Pancreas (tissue), 10 donors: ENCODE data around the gene KCTD21. TPM values are rescaled to one million over a fixed set of nuclear protein-coding genes. Genes with fewer than 3 reads are reported as not detected.
"Not testable (repeated sequence)": the region's sequence is repeated elsewhere in the genome, so short reads cannot be mapped to it uniquely, and the experiment has no call there.

Experiments
- ATAC-seq, 4 donors: fragments of 200-7000 bp; cut with Tn5 transposase; one replicate each; pipeline versions ENCODE4 v1.8.0 to v1.9.1; 2020; ENCODE audit warnings: mild to moderate bottlenecking in 4 of 4, moderate library complexity in 4 of 4
- DNase-seq, 6 donors: peaks; one replicate each; pipeline ENCODE4 v3.0.0-alpha.2; 2020
- FAIRE-seq: peaks from 2 replicates; lab custom pipeline; 2012; peaks lifted over from hg19 to GRCh38; lab: Jason Lieb, UNC
- H3K27ac ChIP-seq, 4 donors: fragments of 200-600 bp; sonication (generic); 1 replicate in 3 of 4; 2 replicates in 1 of 4; pipeline versions ENCODE4 v1.5.0 to v1.8.0; 2020
- H3K27me3 ChIP-seq, 4 donors: fragments of 200-600 bp; one replicate each; pipeline ENCODE4 v1.8.0; 2021
- H3K36me3 ChIP-seq, 3 donors: fragments of 200-600 bp; sonication (generic) in 1 of 3; one replicate each; pipeline versions ENCODE4 v1.5.0 to v1.8.0; 2020 to 2021
- H3K4me1 ChIP-seq, 3 donors: fragments of 200-600 bp; one replicate each; pipeline ENCODE4 v1.8.0; 2021
- H3K4me3 ChIP-seq, 4 donors: fragments of 200-600 bp; sonication (generic) in 2 of 4; one replicate each; pipeline versions ENCODE4 v1.5.0 to v1.8.0; 2020 to 2021
- H3K9me3 ChIP-seq, 4 donors: fragments of 200-600 bp; one replicate each; pipeline ENCODE4 v1.8.0; 2021
- WGBS, 2 donors: extraction: QIAGEN DNeasy Blood & Tissue Kit; methylation state at CpG; one replicate each; pipeline ENCODE4 v1.1.7; 2013; 5-methylcytosine and 5-hydroxymethylcytosine counted together
- intact Hi-C, 3 donors: fragments of 100-400 bp; cut with DNase I; formaldehyde crosslinking; loops; one replicate each; pipeline versions ENCODE4 v1.11.1 to v1.14.2; 2022
- polyA plus RNA-seq, 2 donors: library from polyadenylated mRNA; stranded (reverse); fragments of 200-250 nt; gene quantifications; one replicate each; pipeline ENCODE4 v1.2.3, GENCODE V29; 2013
- total RNA-seq, 6 donors: library from RNA; stranded (reverse); fragmentation: NEBNext Ultra II Directional in 4 of 6; extraction: Animal tissue kit (Norgen Biotek cat#: 25700) in 4 of 6; gene quantifications; one replicate each; pipeline versions ENCODE4 v1.2.1 to v1.2.4, GENCODE V29; 2021 to 2023
- TF ChIP-seq, protein P1 (sequence below), 4 donors: fragments of 200-600 bp; sonication (generic) in 3 of 4; IDR thresholded peaks; one replicate each; pipeline versions ENCODE4 v1.5.0 to v1.8.0; 2021; ENCODE audit warnings: antibody characterized with exemption in 4 of 4
- donor health status: healthy with polysubstance abuse.
- donor health status: DM: no; HTN: no; CAD: no; lungs with moderate emphysema.
- donor health status: DM: no; HTN: no; CAD: no.
- donor health status: control.
- donor health status: control.
- donor health status: Bipolar disorder and iron deficiency.
- donor health status: DM: yes; HTN: yes; CAD: no.
- donor health status: DM: no; HTN: no; CAD: no.
- donor health status: DM: no; HTN: no; CAD: no.
- donor health status: DM: yes; HTN: yes; CAD: no.

KCTD21 gene
- total RNA-seq (1 to 10 TPM; 2.2 to 4.8 (median 2.7) TPM), polyA plus RNA-seq (1 to 10 TPM; 1.9 to 3.4 TPM)

DNA sequence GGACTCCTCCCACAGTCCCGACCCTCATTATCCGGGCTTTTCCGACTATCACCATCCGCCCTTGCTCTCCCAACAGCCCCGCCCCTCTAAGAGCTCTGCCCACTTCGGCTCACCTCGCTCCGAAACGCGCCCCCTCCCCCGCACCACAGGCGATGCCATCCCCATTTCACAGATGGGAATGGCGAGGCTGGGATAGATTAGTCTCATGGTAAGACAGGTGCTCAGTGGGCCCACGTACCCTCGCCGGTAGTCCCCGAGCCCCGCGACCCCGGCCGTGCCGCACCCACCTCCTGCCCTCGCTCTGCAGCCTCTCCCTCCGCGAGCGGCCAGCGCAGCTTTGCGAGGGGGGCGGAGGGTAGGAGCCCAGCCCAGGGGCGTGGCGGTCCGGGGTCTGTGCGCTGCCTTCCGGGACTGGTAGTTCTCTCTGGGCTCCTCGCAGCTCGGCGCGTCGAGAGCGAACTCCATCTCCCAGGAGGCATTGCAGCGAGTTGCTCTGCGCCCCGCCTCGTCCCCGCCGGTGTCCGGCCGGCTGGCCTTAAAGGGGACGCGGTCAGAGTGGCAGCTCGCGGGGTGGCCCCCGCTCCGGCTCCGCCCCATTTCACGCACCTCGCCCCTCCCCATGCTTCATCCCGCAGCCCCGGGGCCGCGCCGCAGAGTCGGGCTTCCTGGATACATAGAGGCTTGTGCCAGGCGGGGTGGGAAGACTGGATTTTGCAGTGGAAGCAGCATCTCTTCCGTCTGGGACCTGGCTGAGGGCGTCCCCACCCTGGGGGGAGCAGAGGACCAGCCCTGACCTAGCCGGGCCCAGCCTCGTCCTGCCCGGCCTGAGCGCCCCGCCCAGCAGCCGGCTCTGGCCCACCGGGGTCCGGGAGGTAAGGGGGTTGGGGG is at the start of gene KCTD21, which contains the start of gene USP35:
Gene KCTD21, minus strand, starts transcription at position 341 of the 888 bp plus-strand sequence. CDS start 14,072 bp downstream, outside the sequence.
Gene USP35, plus strand, starts transcription at position 634 of the 888 bp plus-strand sequence. CDS start 7,327 bp downstream, outside the sequence.
- no peak for FAIRE-seq

DNA sequence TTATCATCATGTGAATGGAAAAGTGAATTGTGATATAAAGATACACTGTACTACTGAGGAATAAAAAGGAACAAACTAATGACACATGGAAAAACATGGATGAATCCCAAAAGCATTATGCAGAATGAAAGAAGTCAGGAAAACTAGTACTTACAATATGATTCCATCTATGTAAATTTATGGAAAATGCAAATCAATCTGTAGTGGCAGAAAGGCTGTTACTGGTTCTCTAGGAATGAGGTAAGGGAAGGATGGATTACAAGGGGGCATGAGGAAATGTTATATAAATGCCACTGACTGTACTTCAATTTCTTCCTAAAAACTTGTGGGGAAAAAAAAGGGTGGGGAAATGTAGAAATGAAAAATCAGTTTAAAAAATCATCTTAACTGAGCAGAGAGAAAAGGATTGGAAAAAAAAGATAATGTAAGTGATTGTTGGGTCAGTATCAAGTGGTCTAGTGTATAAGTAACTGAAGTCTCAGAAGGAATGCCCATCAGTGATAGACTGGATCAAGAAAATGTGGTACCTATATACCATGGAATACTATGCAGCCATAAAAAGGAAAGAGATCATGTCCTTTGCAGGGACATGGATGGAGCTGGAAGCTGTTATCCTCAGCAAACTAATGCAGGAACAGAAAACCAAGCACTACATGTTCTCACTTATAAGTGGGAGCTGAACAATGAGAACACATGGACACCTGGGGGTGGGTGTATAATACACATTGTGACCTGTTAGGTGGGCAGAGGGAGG is 49.0 kb upstream of the KCTD21 start:
- TF ChIP-seq, protein P1, sequence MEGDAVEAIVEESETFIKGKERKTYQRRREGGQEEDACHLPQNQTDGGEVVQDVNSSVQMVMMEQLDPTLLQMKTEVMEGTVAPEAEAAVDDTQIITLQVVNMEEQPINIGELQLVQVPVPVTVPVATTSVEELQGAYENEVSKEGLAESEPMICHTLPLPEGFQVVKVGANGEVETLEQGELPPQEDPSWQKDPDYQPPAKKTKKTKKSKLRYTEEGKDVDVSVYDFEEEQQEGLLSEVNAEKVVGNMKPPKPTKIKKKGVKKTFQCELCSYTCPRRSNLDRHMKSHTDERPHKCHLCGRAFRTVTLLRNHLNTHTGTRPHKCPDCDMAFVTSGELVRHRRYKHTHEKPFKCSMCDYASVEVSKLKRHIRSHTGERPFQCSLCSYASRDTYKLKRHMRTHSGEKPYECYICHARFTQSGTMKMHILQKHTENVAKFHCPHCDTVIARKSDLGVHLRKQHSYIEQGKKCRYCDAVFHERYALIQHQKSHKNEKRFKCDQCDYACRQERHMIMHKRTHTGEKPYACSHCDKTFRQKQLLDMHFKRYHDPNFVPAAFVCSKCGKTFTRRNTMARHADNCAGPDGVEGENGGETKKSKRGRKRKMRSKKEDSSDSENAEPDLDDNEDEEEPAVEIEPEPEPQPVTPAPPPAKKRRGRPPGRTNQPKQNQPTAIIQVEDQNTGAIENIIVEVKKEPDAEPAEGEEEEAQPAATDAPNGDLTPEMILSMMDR (IDR thresholded peaks at IDR 0.05), result no peak
- ATAC-seq, result no peak
- no peak overlapping the region for H3K4me3 ChIP-seq
- no peaks in the 10 kb centered on the region for H3K4me1 ChIP-seq
- no peak for DNase-seq
- FAIRE-seq, result no peak
- no peaks in the 10 kb centered on the region for H3K36me3 ChIP-seq
- H3K27me3 ChIP-seq, result no peaks in the 10 kb centered on the region
- intact Hi-C loops, result no loop called here
- H3K27ac ChIP-seq, result no peak overlapping the region
- H3K9me3 ChIP-seq, result no peaks in the 10 kb centered on the region

More for the DNA sequence above, at the start of gene KCTD21, which contains the start of gene USP35:
- peak within 1 kb of the TSS; percentile 28 to 58 (median 54) for H3K27ac ChIP-seq
- H3K36me3 ChIP-seq, result no peaks in the 10 kb centered on the region
- TF ChIP-seq, protein P1 (IDR thresholded peaks at IDR 0.05), result no peak
- H3K4me3 ChIP-seq, result peak within 1 kb of the TSS; percentile 80 to 87 (median 84)
- DNase-seq (peak; percentile 94 to 99 (median 96)), ATAC-seq (peak; percentile 93 to 96 (median 94))
- 0 to 1% methylated on average over 73 to 74 of the region's 74 CpGs for WGBS, 2 donors
- peaks cover 16 to 36% (median 20%) of the 10 kb centered on the region in 3 donors for H3K4me1 ChIP-seq
- no peaks in the 10 kb centered on the region for H3K27me3 ChIP-seq
- H3K9me3 ChIP-seq, result no peaks in the 10 kb centered on the region
- intact Hi-C loops, result no loop called here

- ATAC-seq (no peak), FAIRE-seq (no peak), DNase-seq (no peak)
- TF ChIP-seq, protein P1 (IDR thresholded peaks at IDR 0.05), result no peak
- Histone ChIP-seq H3K27ac (no peak overlapping the region), H3K4me1 (no peaks in the 10 kb centered on the region), H3K9me3 (no peaks in the 10 kb centered on the region), H3K27me3 (no peaks in the 10 kb centered on the region), H3K36me3 (no peaks in the 10 kb centered on the region), H3K4me3 (no peak overlapping the region)
- intact Hi-C loops, result no loop called here
- 93 to 97% methylated on average over 5 of the region's 5 CpGs for WGBS, 2 donors
Observed at GRCh38 chr11:78234006-78234405, 45.6 kb upstream of the KCTD21 start.

DNA sequence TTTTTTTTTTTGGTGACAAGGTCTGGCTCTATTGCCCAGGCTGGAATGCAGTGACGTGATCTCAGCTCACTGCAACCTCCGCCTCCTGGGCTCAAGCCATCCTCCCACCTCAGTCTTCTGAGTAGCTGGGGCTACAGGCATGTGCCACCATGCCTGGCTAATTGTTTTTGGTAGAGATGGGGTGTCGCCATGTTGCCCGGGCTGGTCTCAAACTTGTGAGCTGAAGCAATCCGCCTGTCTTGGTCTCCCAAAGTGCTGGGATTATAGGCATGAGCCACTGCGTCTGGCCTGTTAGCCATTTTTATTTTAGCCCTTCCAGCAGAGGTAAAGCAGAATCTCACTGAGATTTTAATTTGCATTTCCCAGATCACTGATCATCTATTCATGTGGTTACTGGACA is 44.6 kb upstream of the KCTD21 start:
- H3K4me3 ChIP-seq, H3K27ac ChIP-seq, ATAC-seq, H3K4me1 ChIP-seq, H3K27me3 ChIP-seq, intact Hi-C loops, FAIRE-seq, DNase-seq, H3K9me3 ChIP-seq, H3K36me3 ChIP-seq: not testable (repeated sequence)
- 92 to 96% methylated on average over 6 of the region's 6 CpGs for WGBS, 2 donors

GRCh38 chr11:78231962-78232501 is 43.6 kb upstream of the KCTD21 start:
- Histone ChIP-seq H3K36me3 (no peaks in the 10 kb centered on the region), H3K9me3 (no peaks in the 10 kb centered on the region), H3K4me3 (no peak overlapping the region), H3K27me3 (no peaks in the 10 kb centered on the region), H3K27ac (no peak overlapping the region), H3K4me1 (no peaks in the 10 kb centered on the region)
- intact Hi-C loops, result no loop called here
- no peak for DNase-seq
- TF ChIP-seq, protein P1 (IDR thresholded peaks at IDR 0.05), result no peak
- no peak for ATAC-seq
- no peak for FAIRE-seq
